ENCODE results near the gene SIGLEC8.

GRCh38 chr19:51503896-51504295 lies 45.6 kb upstream of the SIGLEC8 start:
- no peak for TF ChIP-seq CTCF (conservative IDR thresholded peaks at IDR 0.05; ENCODE audit: low read length)
- no peak for TF ChIP-seq EZH2phosphoT487 (IDR thresholded peaks at IDR 0.05; ENCODE audit: borderline replicate concordance)
